Astrocyte (in vitro differentiated cells and primary cell): ENCODE results near the gene GNAS-AS1.

ENCODE experiments used
- CTCF ChIP-seq: IDR thresholded peaks from 2 replicates; pipeline ENCODE4 v1.5.1; 2011; ENCODE audit warnings: low read depth, mild to moderate bottlenecking, inconsistent platforms, low read length, moderate library complexity; ENCODE audit not compliant: insufficient read depth
- EZH2 ChIP-seq: IDR thresholded peaks from 2 replicates; pipeline ENCODE4 v1.6.1; 2012; ENCODE audit warnings: mild to moderate bottlenecking, low read length, inconsistent platforms; ENCODE audit not compliant: insufficient read depth

GRCh38 chr20:58884966-58885365 is 34.3 kb upstream of the GNAS-AS1 start:
- TF ChIP-seq CTCF (no peak), EZH2 (no peak)
